Stimulated activated CD4-positive, alpha-beta T cell treated with anti-CD3 and anti-CD28 coated beads, Interleukin-1b, Interleukin-23, amount 100 ng/mL, for 24 hours (primary cell): ENCODE measurements around the gene POLR1D.
A peak's percentile ranks its signal among the peaks of the same experiment; 100 is the strongest.
"Not testable (repeated sequence)": the region's sequence is repeated elsewhere in the genome, so short reads cannot be mapped to it uniquely, and the experiment has no call there.

ENCODE experiments used
- DNase-seq, 4 experiments: peaks; one replicate each; pipeline ENCODE4 v3.0.0-alpha.2; 2020; ENCODE audit warnings: low read depth in 4 of 4, low spot score in 1 of 4

The POLR1D gene

DNA sequence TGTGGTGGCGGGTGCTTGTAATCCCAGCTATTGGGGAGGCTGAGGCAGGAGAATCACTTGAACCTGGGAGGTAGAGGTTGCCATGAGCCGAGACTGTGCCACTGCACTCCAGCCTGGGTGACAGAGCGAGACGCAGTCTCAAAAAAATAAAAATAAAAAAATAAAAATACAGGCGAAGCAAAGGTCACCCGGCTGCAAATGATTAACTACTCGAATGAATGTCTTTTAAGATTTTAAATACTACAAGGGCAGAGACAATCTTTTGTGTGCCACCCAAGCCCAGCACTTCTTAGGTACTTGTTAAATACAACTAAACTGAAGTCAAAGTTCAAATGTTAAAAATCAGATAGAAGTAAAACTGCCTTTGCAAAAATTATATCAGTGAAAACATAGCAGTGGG lies 8.1 kb upstream of the POLR1D start:
- DNase-seq, result no peak

- no peak for DNase-seq
These were observed 3.8 kb upstream of the POLR1D start for GRCh38 chr13:27617881-27618321.

GRCh38 chr13:27619093-27619727 lies 2.5 kb upstream of the POLR1D start:
- DNase-seq, result no peak

DNA sequence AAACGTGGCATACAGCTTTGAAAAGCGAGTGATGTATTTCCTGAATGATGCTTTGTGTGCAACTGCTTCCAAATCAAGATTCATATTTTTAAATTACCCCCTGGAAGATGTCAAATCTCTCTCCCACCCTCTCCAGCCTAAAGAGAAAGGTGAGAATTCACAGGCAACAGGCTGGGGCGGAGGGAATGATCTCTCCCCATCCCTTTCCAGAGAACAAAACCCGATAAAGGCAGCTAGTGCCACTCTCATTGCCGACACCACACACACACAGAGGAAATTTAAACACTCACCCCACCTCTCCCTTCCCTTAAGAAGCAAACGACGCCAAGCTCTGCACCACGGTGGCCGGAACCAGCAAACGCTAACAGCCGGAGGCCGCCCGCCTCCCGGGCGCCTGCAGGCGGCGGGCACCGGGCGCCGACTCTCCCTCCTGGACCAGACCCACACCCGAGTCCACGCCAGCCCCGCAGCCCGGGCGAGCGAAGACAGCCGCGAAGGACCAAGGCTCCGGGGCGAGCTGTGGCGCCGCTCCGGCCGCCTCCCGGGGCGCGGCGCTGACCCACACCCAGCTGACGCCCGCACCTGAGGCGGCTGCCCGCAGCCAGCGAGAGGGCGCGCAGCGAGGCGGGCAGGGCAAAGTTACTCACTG lies 1.8 kb upstream of the POLR1D start:
- DNase-seq, result peak in 3 of 4 experiments; percentile 5 to 14 (median 11)

- peak; percentile 83 to 96 (median 93) for DNase-seq
These were observed 1.1 kb upstream of the POLR1D start, which contains the start of gene LNX2 for GRCh38 chr13:27620377-27621115. Gene LNX2, minus strand, starts transcription at chr13:27620529. Its CDS starts 38,826 bp downstream, at chr13:27581703.

GRCh38 chr13:27621116-27621365 lies 651 bp upstream of the POLR1D start:
- no peak for DNase-seq

- no peak for DNase-seq
These were observed 569 bp downstream of the POLR1D start for GRCh38 chr13:27622102-27622820.

- no peak for DNase-seq
These were observed 1.2 kb downstream of the POLR1D start for GRCh38 chr13:27622881-27623280.

GRCh38 chr13:27624071-27624470 lies 2.4 kb downstream of the POLR1D start:
- DNase-seq, result no peak

DNA sequence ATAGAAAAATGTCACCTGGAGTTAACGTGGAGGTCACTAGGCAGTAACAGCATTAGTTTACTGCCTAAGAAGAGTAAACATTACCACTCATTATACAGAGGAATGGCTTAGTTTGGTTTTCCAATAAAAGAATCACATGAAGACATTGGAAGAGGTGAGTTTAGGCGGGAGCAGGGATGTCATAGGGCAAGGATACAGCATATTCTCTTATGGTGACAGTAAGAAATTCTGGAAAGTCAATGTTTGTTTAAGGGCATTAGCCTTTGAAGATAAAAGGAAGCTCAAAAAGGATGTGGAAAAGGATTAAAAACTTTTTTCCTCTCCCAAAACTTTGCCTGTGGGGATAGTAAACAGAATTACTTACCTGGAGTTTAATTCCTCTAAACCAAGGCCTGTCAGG lies 4.1 kb downstream of the POLR1D start:
- no peak for DNase-seq

DNA sequence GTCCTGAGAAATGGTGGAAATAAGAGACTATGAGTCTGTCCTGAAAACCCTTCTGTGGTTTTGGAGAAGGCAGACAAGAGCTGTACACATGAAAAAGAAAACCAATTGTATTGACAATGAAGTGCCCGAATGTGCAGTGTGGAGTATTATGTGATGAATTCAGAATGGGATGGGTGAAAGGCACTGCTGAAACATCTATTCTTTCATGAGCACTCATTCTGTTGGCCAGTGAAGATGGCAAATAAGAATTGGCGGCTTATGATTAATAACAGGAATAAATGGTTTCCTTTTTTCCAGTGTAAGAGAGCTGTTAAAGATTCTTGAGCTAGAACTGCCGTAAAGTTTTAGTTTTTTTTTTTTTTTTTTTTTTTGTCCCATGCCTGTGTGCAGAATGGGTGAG lies 5.7 kb downstream of the POLR1D start:
- no peak for DNase-seq

DNA sequence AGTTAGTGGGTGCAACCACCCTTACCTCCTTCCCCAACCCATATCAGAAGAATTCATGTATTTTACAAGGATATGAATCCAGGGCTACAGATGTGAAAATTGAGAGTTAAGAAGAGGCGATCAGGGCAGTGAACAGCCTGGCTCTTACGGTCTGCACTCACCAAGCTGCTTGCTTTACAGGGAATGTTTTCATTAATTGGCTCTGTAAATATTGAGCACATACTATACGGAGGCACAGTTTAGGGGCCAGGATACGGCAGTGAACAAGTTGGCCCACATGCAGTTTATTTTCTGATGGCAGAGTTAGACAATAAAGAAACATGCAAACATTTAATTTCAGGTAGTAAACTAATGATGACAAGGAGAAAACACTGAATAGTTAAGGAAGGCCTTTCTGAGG lies 6.4 kb downstream of the POLR1D start:
- DNase-seq, result no peak

DNA sequence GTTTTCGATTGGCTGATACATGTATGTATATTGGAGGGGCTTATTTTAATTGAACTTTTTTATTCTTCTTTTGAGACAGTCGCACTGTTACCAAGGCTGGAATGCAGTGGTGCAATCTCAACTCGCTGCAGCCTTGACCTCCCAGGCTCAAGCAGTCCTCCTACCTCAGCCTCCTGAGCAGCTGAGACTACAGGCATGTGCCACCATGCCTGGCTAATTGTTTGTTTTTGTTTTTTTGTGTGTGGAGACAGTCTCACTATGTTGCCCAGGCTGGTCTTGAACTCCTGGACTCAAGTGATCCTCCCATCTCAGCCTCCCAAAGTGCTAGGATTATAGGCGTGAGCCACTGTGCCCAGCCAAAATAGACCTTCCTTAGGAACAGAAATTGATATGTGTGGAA lies 7.1 kb downstream of the POLR1D start:
- not testable (repeated sequence) for DNase-seq

DNA sequence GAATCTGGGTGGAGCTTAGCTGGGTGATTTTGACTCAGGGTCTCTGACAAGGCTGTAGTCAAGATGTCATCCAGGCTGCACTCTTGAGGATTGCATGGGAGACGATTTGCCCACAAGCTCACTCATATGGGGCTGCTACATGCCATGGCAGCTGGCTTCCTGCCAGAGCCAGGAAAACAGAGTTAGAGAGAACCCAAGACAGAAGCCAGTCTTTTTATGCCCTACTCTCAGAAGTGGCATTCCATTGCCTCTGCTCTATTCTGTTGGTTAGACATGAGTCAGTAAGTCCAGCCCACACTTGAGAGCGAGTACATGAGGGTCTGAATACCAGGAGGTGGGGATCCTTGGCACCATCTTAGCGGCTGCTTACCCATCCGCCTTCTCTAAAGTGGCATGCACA lies 9.5 kb downstream of the POLR1D start:
- no peak for DNase-seq

- no peak for DNase-seq
These were observed 10.0 kb downstream of the POLR1D start for GRCh38 chr13:27631665-27632064.

DNA sequence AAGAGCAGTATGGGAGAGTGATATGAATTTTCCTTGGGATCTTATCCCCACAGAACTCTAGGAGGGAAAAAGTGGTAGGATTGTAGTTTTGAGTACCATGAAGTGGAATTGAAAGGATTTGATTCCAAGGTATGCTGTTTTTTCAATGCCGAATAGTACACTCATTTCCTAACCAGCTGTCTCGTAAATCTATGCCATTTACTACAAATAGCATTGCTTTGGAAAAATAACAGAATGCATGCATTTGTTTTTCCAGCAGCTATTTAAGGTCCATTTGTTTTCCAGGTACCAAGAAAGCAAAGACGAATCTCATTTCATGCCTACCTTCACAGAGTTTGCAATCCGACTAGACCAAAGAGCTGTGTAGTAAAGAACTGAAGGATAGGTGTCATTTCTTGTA lies 10.5 kb downstream of the POLR1D start:
- DNase-seq, result no peak

DNA sequence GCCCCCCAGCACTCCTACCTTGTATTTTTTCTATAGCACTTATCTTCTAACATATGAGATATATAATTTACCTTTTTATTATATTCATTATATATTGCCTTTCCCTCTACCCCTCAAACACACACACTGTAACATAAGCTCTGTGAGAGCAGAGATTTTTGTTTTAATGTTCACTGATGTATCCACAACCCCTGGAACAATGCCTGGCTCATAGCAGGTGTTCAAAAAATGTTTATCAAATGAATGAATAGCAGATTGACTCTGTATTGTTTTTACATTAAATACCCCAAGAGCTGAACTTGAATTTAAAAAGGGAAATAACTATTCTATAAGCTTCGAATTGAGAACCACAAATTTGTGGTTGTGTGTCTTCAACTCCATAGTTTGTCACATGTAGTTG lies 11.0 kb downstream of the POLR1D start:
- no peak for DNase-seq

GRCh38 chr13:27634231-27634630 lies 12.5 kb downstream of the POLR1D start:
- no peak for DNase-seq

GRCh38 chr13:27634791-27635190 lies 13.1 kb downstream of the POLR1D start:
- no peak for DNase-seq

GRCh38 chr13:27635266-27635665 lies 13.6 kb downstream of the POLR1D start:
- no peak for DNase-seq

- DNase-seq, result no peak
These were observed 15.0 kb downstream of the POLR1D start for GRCh38 chr13:27636589-27637288.
